Activated effector memory CD4-positive, alpha-beta T cell treated with anti-CD3 and anti-CD28 coated beads, Interleukin-2, amount 50 U/mL, for 16 hours (primary cell): Measurements from ENCODE around the gene AHNAK2.
"Not testable (repeated sequence)": the region's sequence is repeated elsewhere in the genome, so short reads cannot be mapped to it uniquely, and the experiment has no call there.

Source experiments
- DNase-seq: peaks from one replicate; pipeline ENCODE4 v3.0.0-alpha.2; 2020

Gene AHNAK2

GRCh38 chr14:104895207-104895785, 82.9 kb downstream of the AHNAK2 start:
- DNase-seq, result peak; percentile 57

DNA sequence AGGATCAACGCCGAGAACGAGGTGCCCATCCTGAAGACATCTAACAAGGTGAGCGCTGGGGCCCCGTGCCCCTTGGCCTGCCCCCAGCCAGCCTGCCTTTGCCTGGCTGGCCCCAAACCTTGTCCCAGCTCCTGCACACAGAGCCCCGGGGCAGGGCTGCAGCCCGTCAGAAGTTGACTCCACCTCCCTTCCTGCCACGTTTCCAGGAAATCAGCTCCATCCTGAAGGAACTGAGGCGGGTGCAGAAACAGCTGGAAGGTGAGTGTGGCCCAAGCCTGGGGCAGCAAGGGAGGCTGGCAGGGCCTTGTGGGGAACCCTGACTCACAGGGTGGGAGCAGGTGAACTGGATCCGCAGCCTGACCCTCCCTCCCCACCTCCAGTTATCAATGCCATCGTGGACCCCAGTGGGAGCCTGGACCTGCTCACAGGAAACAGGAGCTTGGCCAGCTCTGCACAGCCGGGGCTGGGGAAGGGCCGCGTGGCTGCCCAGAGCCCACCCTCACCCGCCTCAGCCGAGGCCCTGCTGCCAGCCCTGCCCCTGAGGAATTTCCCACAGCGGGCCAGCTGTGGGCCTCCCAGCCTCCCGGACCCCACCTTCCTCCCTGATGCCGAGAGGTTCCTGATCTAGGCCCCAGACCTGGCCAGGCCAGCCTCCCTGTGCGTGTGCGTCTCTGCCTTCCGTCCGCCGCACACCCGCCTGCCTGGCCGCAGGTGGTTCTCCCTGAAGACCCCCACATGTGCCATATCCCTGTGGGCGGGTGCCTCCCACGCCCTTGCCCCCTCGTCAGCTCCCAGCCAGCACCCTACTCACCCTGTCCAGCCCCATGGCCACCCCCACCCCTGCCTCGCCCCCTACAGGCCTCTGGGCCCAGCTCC, 83.6 kb downstream of the AHNAK2 start:
- DNase-seq, result peak; percentile 56

- DNase-seq, result peak; percentile 59
Measured at GRCh38 chr14:104893435-104894207, 84.6 kb downstream of the AHNAK2 start.

DNA sequence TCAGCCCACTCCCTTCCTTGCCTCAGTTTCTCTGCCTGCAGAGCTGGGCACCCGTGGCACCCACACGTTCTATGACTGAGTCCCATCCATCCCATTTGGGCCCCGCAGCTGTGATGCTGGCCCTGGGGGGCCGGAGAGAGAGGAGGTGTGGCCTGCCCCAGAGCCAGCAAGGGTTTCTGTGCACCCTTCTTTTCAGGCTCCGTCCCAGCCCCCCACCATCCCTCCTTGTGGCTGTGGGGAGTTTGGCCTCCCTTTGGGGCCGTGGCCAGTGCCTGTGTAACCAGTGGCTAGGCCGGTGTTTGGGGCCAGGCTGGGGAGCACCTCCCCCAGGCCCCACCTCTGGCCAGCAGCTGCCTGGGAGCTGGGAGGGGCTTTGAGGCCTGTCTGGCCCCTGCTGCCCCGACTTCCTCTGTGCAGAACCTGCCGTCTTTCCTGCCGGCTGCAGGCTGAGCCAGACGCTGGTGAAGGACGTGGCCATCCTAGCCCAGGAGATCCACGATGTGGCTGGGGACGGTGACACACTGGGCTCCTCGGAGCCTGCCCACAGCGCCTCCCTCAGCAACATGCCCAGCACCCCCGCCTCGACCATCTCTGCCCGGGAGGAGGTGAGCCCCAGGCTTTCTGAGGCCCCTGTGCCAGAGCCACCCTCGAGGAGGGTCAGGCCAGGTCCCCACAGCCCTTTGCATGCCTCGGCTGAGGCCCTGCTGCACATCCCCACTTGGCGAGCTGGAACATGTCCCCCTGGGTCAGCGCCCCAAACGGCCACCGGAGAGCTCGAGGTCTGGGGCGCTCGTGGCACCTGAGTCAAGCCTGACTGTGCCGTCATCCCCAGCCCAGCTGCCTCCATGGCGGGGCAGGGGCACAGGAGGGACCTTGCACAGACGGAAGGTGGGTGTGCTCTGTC, 85.4 kb downstream of the AHNAK2 start:
- DNase-seq, result peak; percentile 54

- DNase-seq, result peak; percentile 61
Measured at GRCh38 chr14:104891664-104892530, 86.3 kb downstream of the AHNAK2 start.

- DNase-seq, result peak; percentile 41
Measured at GRCh38 chr14:104891121-104891551, 87.0 kb downstream of the AHNAK2 start.

GRCh38 chr14:104890292-104890691, 87.9 kb downstream of the AHNAK2 start:
- DNase-seq, result not testable (repeated sequence)

GRCh38 chr14:104889375-104889757, 88.8 kb downstream of the AHNAK2 start:
- DNase-seq, result peak; percentile 41

GRCh38 chr14:104888489-104889374, 89.4 kb downstream of the AHNAK2 start:
- DNase-seq, result peak; percentile 61

- DNase-seq, result no peak
Measured at GRCh38 chr14:104887623-104888488, 90.3 kb downstream of the AHNAK2 start.
